HG03354 (cell line): Measurements from ENCODE around the gene PPIAL4G.
"Not testable (repeated sequence)": the region's sequence is repeated elsewhere in the genome, so short reads cannot be mapped to it uniquely, and the experiment has no call there.

Experiments
- ATAC-seq: cut with Tn5 transposase; IDR thresholded peaks from one replicate; pipeline ENCODE4 v1.9.1; 2021; ENCODE audit warnings: mild to moderate bottlenecking; ENCODE audit not compliant: unreplicated experiment, poor library complexity, severe bottlenecking

Gene PPIAL4G

GRCh38 chr1:148432916-148433317 lies 50.2 kb downstream of the PPIAL4G start:
- ATAC-seq, result not testable (repeated sequence)
